GM19455 (cell line): ENCODE measurements around the gene MPND.
A peak's percentile ranks its signal among the peaks of the same experiment; 100 is the strongest.

ENCODE experiments used
- ATAC-seq: cut with Tn5 transposase; IDR thresholded peaks from one replicate; pipeline ENCODE4 v1.9.1; 2021; ENCODE audit not compliant: unreplicated experiment

The MPND gene

GRCh38 chr19:4343370-4344307 is at the start of gene MPND:
Gene MPND, plus strand, starts transcription at chr19:4343562. Its CDS starts 32 bp downstream, at chr19:4343594.
- peak; percentile 58 for ATAC-seq

GRCh38 chr19:4294389-4294788 is 49.0 kb upstream of the MPND start:
- no peak for ATAC-seq

GRCh38 chr19:4295972-4296771 is 47.2 kb upstream of the MPND start:
- no peak for ATAC-seq

- ATAC-seq, result no peak
Measured at GRCh38 chr19:4297901-4298809, 45.2 kb upstream of the MPND start.

- no peak for ATAC-seq
Measured at GRCh38 chr19:4298810-4299550, 44.4 kb upstream of the MPND start.

- ATAC-seq, result no peak
Measured at GRCh38 chr19:4300589-4300988, 42.8 kb upstream of the MPND start.

GRCh38 chr19:4301590-4302242 is 41.6 kb upstream of the MPND start:
- no peak for ATAC-seq

- ATAC-seq, result no peak
Measured at GRCh38 chr19:4302243-4302640, 41.1 kb upstream of the MPND start, which contains the start of gene TMIGD2. Gene TMIGD2, minus strand, starts transcription at chr19:4302389. Its CDS starts 4 bp downstream, at chr19:4302385.

- ATAC-seq, result no peak
Measured at GRCh38 chr19:4303819-4304537, 39.4 kb upstream of the MPND start.

GRCh38 chr19:4304538-4305256 is 38.7 kb upstream of the MPND start, which contains the start of gene FSD1:
Gene FSD1, plus strand, starts transcription at chr19:4304598. Its CDS starts 149 bp downstream, at chr19:4304747.
- ATAC-seq, result no peak

GRCh38 chr19:4305257-4305612 is 38.1 kb upstream of the MPND start:
- no peak for ATAC-seq

GRCh38 chr19:4305659-4306058 is 37.7 kb upstream of the MPND start:
- no peak for ATAC-seq

GRCh38 chr19:4310247-4311121 is 32.9 kb upstream of the MPND start:
- no peak for ATAC-seq

GRCh38 chr19:4313847-4314490 is 29.4 kb upstream of the MPND start:
- no peak for ATAC-seq

GRCh38 chr19:4316956-4317355 is 26.4 kb upstream of the MPND start:
- ATAC-seq, result no peak

- no peak for ATAC-seq
Measured at GRCh38 chr19:4318460-4318859, 24.9 kb upstream of the MPND start.
